HCT116 (cell line): Measurements from ENCODE around the gene RGS17. TPM values are rescaled to one million over a fixed set of nuclear protein-coding genes. Genes with fewer than 3 reads are reported as not detected.

ENCODE experiments used
- ATAC-seq: fragments of 200-7000 bp; cut with Tn5 transposase; 2 replicates; pipeline ENCODE4 v1.9.1; 2020; ENCODE audit warnings: mild to moderate bottlenecking, moderate library complexity
- BruUV-seq: library from RNA; stranded (reverse); fragments of 400-500 nt; replicated peaks from 2 replicates; lab custom pipeline; 2021; lab: Mats Ljungman, UMichigan
- CTCF ChIA-PET: fragments of 300-600 bp; sonication (Branson Sonifier 250); formaldehyde crosslinking; loops from one replicate; lab custom pipeline; 2021; ENCODE audit warnings: antibody characterized with exemption; lab: Charles Lee
- POLR2A ChIA-PET: fragments of 300-600, 350-600 bp; sonication (Branson Sonifier 250); formaldehyde crosslinking; loops from one replicate; lab custom pipeline; 2021; ENCODE audit warnings: antibody characterized with exemption; lab: Charles Lee
- RAD21 ChIA-PET, 2 experiments: fragments of 300-600 bp; sonication (Branson Sonifier 250); formaldehyde crosslinking; loops; one replicate each; lab custom pipeline; 2023; ENCODE audit warnings: low total read pairs in 2 of 2; ENCODE audit not compliant: uncharacterized antibody in 2 of 2, unreplicated experiment in 2 of 2, low non-redundant PET in 1 of 2; lab: Charles Lee
- DNase-seq: peaks from one replicate; pipeline ENCODE4 v3.0.0-alpha.2; 2010; ENCODE audit warnings: low read depth, low spot score
- H2AFZ ChIP-seq: fragments of 200-600 bp; shearing (Covaris generic), sonication (generic); 2 replicates; pipeline ENCODE4 v1.6.1; 2017; ENCODE audit warnings: low read depth, mixed run types, mixed read lengths, antibody characterized with exemption, low read length; ENCODE audit not compliant: poor library complexity, severe bottlenecking
- H3K27ac ChIP-seq: 2 replicates; pipeline ENCODE4 v1.5.1; 2012; ENCODE audit warnings: low read depth, low read length
- H3K27me3 ChIP-seq: fragments of 200-600 bp; sonication (generic); 2 replicates; pipeline ENCODE4 v1.6.1; 2016; ENCODE audit warnings: mixed run types, low read length, mixed read lengths; ENCODE audit not compliant: insufficient read depth
- H3K36me3 ChIP-seq, 2 experiments: fragments of 200-500 bp in 1 of 2; fragments of 200-600 bp in 1 of 2; sonication (Bioruptor generic) in 1 of 2; sonication (generic) in 1 of 2; 2 replicates each; pipeline versions ENCODE4 v1.5.1 to v1.6.1; 2014 to 2016; ENCODE audit warnings: low read length in 2 of 2, inconsistent platforms in 1 of 2, mixed read lengths in 1 of 2, mixed run types in 1 of 2; ENCODE audit not compliant: insufficient read depth in 2 of 2, control insufficient read depth in 1 of 2
- H3K4me1 ChIP-seq, 2 experiments: fragments of 200-600 bp in 1 of 2; sonication (generic) in 1 of 2; 2 replicates each; pipeline versions ENCODE4 v1.5.1 to v1.6.1; 2012 to 2017; ENCODE audit warnings: low read length in 2 of 2, inconsistent platforms in 1 of 2, mild to moderate bottlenecking in 1 of 2, mixed read lengths in 1 of 2, mixed run types in 1 of 2, moderate library complexity in 1 of 2; ENCODE audit not compliant: insufficient read depth in 2 of 2, control insufficient read depth in 1 of 2
- H3K4me2 ChIP-seq: fragments of 200-600 bp; sonication (generic); 2 replicates; pipeline ENCODE4 v1.6.1; 2017; ENCODE audit warnings: mixed run types, low read length, mixed read lengths
- H3K4me3 ChIP-seq, 2 experiments: fragments of 200-600 bp in 1 of 2; sonication (generic) in 1 of 2; replicated peaks in 1 of 2; 2 replicates each; pipeline ENCODE4 v1.5.1; 2011 to 2016; ENCODE audit warnings: low read length in 2 of 2, control low read depth in 1 of 2, low read depth in 1 of 2, mild to moderate bottlenecking in 1 of 2, mixed read lengths in 1 of 2, mixed run types in 1 of 2
- H3K79me2 ChIP-seq: fragments of 200-600 bp; sonication (generic); 2 replicates; pipeline ENCODE4 v1.6.1; 2017; ENCODE audit warnings: mild to moderate bottlenecking, mixed run types, low read length, moderate library complexity, mixed read lengths; ENCODE audit not compliant: insufficient read depth
- H3K9ac ChIP-seq: fragments of 200-600 bp; sonication (generic); 2 replicates; pipeline ENCODE4 v1.6.1; 2016; ENCODE audit warnings: low read length, mixed read lengths
- H3K9me2 ChIP-seq: fragments of 200-600 bp; sonication (generic), shearing (Covaris generic); 2 replicates; pipeline ENCODE4 v1.6.1; 2017; ENCODE audit warnings: mixed run types, mild to moderate bottlenecking, moderate library complexity; ENCODE audit not compliant: insufficient read depth
- H3K9me3 ChIP-seq, 2 experiments: fragments of 200-500 bp in 1 of 2; fragments of 200-600 bp in 1 of 2; sonication (Bioruptor generic) in 1 of 2; sonication (generic) in 1 of 2; 2 replicates each; pipeline ENCODE4 v1.6.1; 2014 to 2017; ENCODE audit warnings: low read length in 2 of 2, mixed read lengths in 2 of 2, inconsistent platforms in 1 of 2, low read depth in 1 of 2, mild to moderate bottlenecking in 1 of 2, mixed run types in 1 of 2, moderate library complexity in 1 of 2; ENCODE audit not compliant: control insufficient read depth in 1 of 2, insufficient read depth in 1 of 2
- H4K20me1 ChIP-seq: fragments of 200-600 bp; sonication (generic), shearing (Covaris generic); 2 replicates; pipeline ENCODE4 v1.6.1; 2017; ENCODE audit warnings: mixed run types, mild to moderate bottlenecking, moderate library complexity; ENCODE audit not compliant: insufficient read depth
- CBX3 ChIP-seq: IDR thresholded peaks from 2 replicates; pipeline ENCODE4 v1.6.1; 2012; ENCODE audit warnings: low read depth
- CEBPB ChIP-seq: IDR thresholded peaks from 2 replicates; pipeline ENCODE4 v1.6.1; 2012; ENCODE audit warnings: low read depth
- EGR1 ChIP-seq: IDR thresholded peaks from 2 replicates; pipeline ENCODE4 v1.6.1; 2012; ENCODE audit warnings: low read depth
- ELF1 ChIP-seq: IDR thresholded peaks from 2 replicates; pipeline ENCODE4 v1.6.1; 2012; ENCODE audit warnings: low read depth, borderline replicate concordance
- EZH2 ChIP-seq: fragments of 200-600 bp; sonication (generic); IDR thresholded peaks from 2 replicates; pipeline ENCODE4 v1.6.1; 2017; ENCODE audit warnings: antibody characterized with exemption, mixed run types
- EZH2phosphoT487 ChIP-seq: fragments of 200-600 bp; IDR thresholded peaks from 2 replicates; pipeline ENCODE4 v1.6.1; 2018; ENCODE audit warnings: antibody characterized with exemption, borderline replicate concordance
- JUND ChIP-seq: IDR thresholded peaks from 2 replicates; pipeline ENCODE4 v1.6.1; 2012
- POLR2A ChIP-seq: IDR thresholded peaks from 2 replicates; pipeline ENCODE4 v1.7.0; 2011; ENCODE audit warnings: borderline replicate concordance; ENCODE audit not compliant: insufficient read depth, insufficient read length; ENCODE audit errors: extremely low read depth
- POLR2AphosphoS5 ChIP-seq: IDR thresholded peaks from 2 replicates; pipeline ENCODE4 v1.6.1; 2011; ENCODE audit warnings: mild to moderate bottlenecking, low read depth, low read length, moderate library complexity
- RAD21 ChIP-seq: IDR thresholded peaks from 2 replicates; pipeline ENCODE4 v1.6.1; 2012; ENCODE audit warnings: low read depth, mild to moderate bottlenecking
- SP1 ChIP-seq: IDR thresholded peaks from 2 replicates; pipeline ENCODE4 v1.6.1; 2012; ENCODE audit warnings: low read depth
- SRF ChIP-seq: IDR thresholded peaks from 2 replicates; pipeline ENCODE4 v1.6.1; 2012; ENCODE audit warnings: low read depth
- TCF7L2 ChIP-seq: IDR thresholded peaks from 2 replicates; pipeline ENCODE4 v1.7.0; 2011; ENCODE audit warnings: borderline replicate concordance, inconsistent platforms; ENCODE audit not compliant: insufficient read depth, insufficient read length; ENCODE audit errors: extremely low read depth
- YY1 ChIP-seq: IDR thresholded peaks from 2 replicates; pipeline ENCODE4 v1.6.1; 2011; ENCODE audit warnings: low read length, low read depth, moderate library complexity, mild to moderate bottlenecking; ENCODE audit not compliant: insufficient replicate concordance; ENCODE audit errors: extremely low read depth
- ZFX ChIP-seq: fragments of 450-650 bp; IDR thresholded peaks from 2 replicates; pipeline ENCODE4 v1.6.1; 2017
- ZNF274 ChIP-seq: fragments of 200-500 bp; sonication (Bioruptor generic); IDR thresholded peaks from 2 replicates; pipeline ENCODE4 v1.6.1; 2014; ENCODE audit warnings: mild to moderate bottlenecking, low read depth, low read length, inconsistent platforms
- intact Hi-C: fragments of 100-400 bp; cut with micrococcal nuclease; formaldehyde crosslinking; loops from 2 replicates; pipeline ENCODE4 v1.10.0; 2022
- total RNA-seq: library from RNA; stranded (reverse); gene quantifications from one replicate; pipeline ENCODE4 v1.2.1, GENCODE V29; 2021; ENCODE audit not compliant: unreplicated experiment
- TF ChIP-seq, protein P1 (sequence below): IDR thresholded peaks from 2 replicates; pipeline ENCODE4 v1.6.1; 2011; ENCODE audit warnings: mild to moderate bottlenecking, low read length, moderate library complexity; ENCODE audit not compliant: insufficient replicate concordance; ENCODE audit errors: extremely low read depth
- TF ChIP-seq, protein P2 (sequence below): IDR thresholded peaks from 2 replicates; pipeline ENCODE4 v1.6.1; 2012
- TF ChIP-seq, protein P3 (sequence below): IDR thresholded peaks from 2 replicates; pipeline ENCODE4 v1.6.1; 2012

Gene RGS17
- total RNA-seq, 1 experiment from 2014 or later = 3.9 TPM

DNA sequence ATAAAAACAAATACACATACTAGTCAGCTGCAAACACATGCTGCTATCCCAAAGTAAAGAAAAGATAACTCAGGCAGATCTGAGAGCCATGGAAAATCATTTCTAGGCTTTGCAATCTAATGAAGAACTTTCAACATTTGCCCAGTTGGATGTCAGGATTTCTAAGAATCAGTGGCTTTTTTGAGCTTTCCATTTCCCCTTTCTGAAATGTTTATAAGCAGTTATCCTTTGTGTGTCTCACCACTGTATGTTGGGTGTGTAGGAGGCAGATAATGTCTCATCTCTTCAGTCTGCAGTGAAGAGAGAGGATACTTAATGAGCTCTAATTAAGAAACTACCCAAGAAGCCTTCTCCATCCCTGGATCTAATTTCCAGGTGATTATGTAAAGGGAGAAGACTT is 43.6 kb downstream of the RGS17 start:
- H3K4me2 ChIP-seq = no peak overlapping the region
- no peaks in the 10 kb centered on the region for H3K36me3 ChIP-seq
- H3K9me2 ChIP-seq = no peaks in the 10 kb centered on the region
- peaks cover 0 to 19% of the 10 kb centered on the region in 2 experiments; a peak in 2 of 4 replicates for H3K4me1 ChIP-seq
- BruUV-seq = no TSS peak
- POLR2A ChIA-PET = no interaction called here
- no peak overlapping the region for H2AFZ ChIP-seq
- H3K4me3 ChIP-seq = no peak overlapping the region
- intact Hi-C loops = no loop called here
- H3K9ac ChIP-seq = no peak overlapping the region
- no peaks in the 10 kb centered on the region for H3K79me2 ChIP-seq
- TF ChIP-seq, protein P1, sequence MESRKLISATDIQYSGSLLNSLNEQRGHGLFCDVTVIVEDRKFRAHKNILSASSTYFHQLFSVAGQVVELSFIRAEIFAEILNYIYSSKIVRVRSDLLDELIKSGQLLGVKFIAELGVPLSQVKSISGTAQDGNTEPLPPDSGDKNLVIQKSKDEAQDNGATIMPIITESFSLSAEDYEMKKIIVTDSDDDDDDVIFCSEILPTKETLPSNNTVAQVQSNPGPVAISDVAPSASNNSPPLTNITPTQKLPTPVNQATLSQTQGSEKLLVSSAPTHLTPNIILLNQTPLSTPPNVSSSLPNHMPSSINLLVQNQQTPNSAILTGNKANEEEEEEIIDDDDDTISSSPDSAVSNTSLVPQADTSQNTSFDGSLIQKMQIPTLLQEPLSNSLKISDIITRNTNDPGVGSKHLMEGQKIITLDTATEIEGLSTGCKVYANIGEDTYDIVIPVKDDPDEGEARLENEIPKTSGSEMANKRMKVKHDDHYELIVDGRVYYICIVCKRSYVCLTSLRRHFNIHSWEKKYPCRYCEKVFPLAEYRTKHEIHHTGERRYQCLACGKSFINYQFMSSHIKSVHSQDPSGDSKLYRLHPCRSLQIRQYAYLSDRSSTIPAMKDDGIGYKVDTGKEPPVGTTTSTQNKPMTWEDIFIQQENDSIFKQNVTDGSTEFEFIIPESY = no peak
- TF ChIP-seq ELF1 (no peak), ZNF274 (no peak), YY1 (no peak), RAD21 (no peak), EZH2phosphoT487 (no peak), SRF (no peak), CBX3 (no peak), EGR1 (no peak), POLR2A (no peak), TCF7L2 (no peak), ZFX (no peak), EZH2 (no peak), CEBPB (no peak), JUND (no peak), POLR2AphosphoS5 (no peak), SP1 (no peak)
- TF ChIP-seq, protein P2, sequence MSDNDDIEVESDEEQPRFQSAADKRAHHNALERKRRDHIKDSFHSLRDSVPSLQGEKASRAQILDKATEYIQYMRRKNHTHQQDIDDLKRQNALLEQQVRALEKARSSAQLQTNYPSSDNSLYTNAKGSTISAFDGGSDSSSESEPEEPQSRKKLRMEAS = no peak
- TF ChIP-seq, protein P3, sequence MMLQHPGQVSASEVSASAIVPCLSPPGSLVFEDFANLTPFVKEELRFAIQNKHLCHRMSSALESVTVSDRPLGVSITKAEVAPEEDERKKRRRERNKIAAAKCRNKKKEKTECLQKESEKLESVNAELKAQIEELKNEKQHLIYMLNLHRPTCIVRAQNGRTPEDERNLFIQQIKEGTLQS = no peak
- no peak overlapping the region for H3K27ac ChIP-seq
- H4K20me1 ChIP-seq = no peaks in the 10 kb centered on the region
- no peaks in the 10 kb centered on the region for H3K27me3 ChIP-seq
- CTCF ChIA-PET = no interaction called here
- RAD21 ChIA-PET = no interaction called here
- ATAC-seq (no peak), DNase-seq (no peak)
- H3K9me3 ChIP-seq = no peaks in the 10 kb centered on the region
